T1000 (cell line): ENCODE data around the gene BRD8.
A peak's percentile ranks its signal among the peaks of the same experiment; 100 is the strongest.
"Not testable (repeated sequence)": the region's sequence is repeated elsewhere in the genome, so short reads cannot be mapped to it uniquely, and the experiment has no call there.

Experiments
- DNase-seq: peaks from one replicate; lab custom pipeline; 2025; ENCODE audit warnings: mixed read lengths; lab: John Stamatoyannopoulos, UW

Gene BRD8

GRCh38 chr5:138178516-138179276, at the start of gene BRD8, which contains the start of gene KIF20A:
BRD8 (minus strand) TSS chr5:138178630; CDS start chr5:138178614, 16 bp downstream.
KIF20A (plus strand) TSS chr5:138179112; CDS start chr5:138179681, 569 bp downstream.
- peak; percentile 86 for DNase-seq

GRCh38 chr5:138226910-138227309, 48.5 kb upstream of the BRD8 start:
- no peak for DNase-seq

GRCh38 chr5:138224712-138225111, 46.3 kb upstream of the BRD8 start:
- DNase-seq: no peak

- no peak for DNase-seq
Observed at GRCh38 chr5:138223532-138223931, 45.1 kb upstream of the BRD8 start.

GRCh38 chr5:138216799-138217198, 38.4 kb upstream of the BRD8 start:
- no peak for DNase-seq

GRCh38 chr5:138213161-138214029, 35.0 kb upstream of the BRD8 start, which contains the start of gene CDC23:
CDC23 (minus strand) TSS chr5:138213323; CDS start chr5:138213312, 11 bp downstream.
- peak; percentile 87 for DNase-seq

GRCh38 chr5:138212828-138213160, 34.4 kb upstream of the BRD8 start:
- DNase-seq: no peak

- DNase-seq: no peak
Observed at GRCh38 chr5:138210985-138211384, 32.6 kb upstream of the BRD8 start.

GRCh38 chr5:138193859-138194258, 15.4 kb upstream of the BRD8 start:
- not testable (repeated sequence) for DNase-seq

GRCh38 chr5:138192826-138193225, 14.4 kb upstream of the BRD8 start:
- no peak for DNase-seq

GRCh38 chr5:138188626-138189025, 10.2 kb upstream of the BRD8 start:
- no peak for DNase-seq

- DNase-seq: no peak
Observed at GRCh38 chr5:138186002-138186447, 7.6 kb upstream of the BRD8 start.

GRCh38 chr5:138182808-138183207, 4.4 kb upstream of the BRD8 start:
- no peak for DNase-seq

GRCh38 chr5:138180841-138181240, 2.4 kb upstream of the BRD8 start:
- DNase-seq: no peak

- no peak for DNase-seq
Observed at GRCh38 chr5:138180183-138180782, 1.9 kb upstream of the BRD8 start.

- DNase-seq: no peak
Observed at GRCh38 chr5:138179277-138179857, 937 bp upstream of the BRD8 start.

GRCh38 chr5:138177941-138178515, 402 bp downstream of the BRD8 start:
- no peak for DNase-seq

GRCh38 chr5:138170299-138170698, 8.1 kb downstream of the BRD8 start:
- no peak for DNase-seq

GRCh38 chr5:138169124-138169523, 9.3 kb downstream of the BRD8 start:
- no peak for DNase-seq

GRCh38 chr5:138163721-138164120, 14.7 kb downstream of the BRD8 start:
- DNase-seq: no peak

- DNase-seq: no peak
Observed at GRCh38 chr5:138160706-138161105, 17.7 kb downstream of the BRD8 start.

- DNase-seq: no peak
Observed at GRCh38 chr5:138159666-138160065, 18.8 kb downstream of the BRD8 start.
